SH-SY5Y (cell line): ENCODE results near the gene SUGCT.

Experiments
- GATA2 ChIP-seq: IDR thresholded peaks from 2 replicates; pipeline ENCODE4 v1.6.1; 2011; ENCODE audit warnings: mild to moderate bottlenecking, low read depth, low read length
- GATA3 ChIP-seq: IDR thresholded peaks from 2 replicates; pipeline ENCODE4 v1.6.1; 2011; ENCODE audit warnings: low read depth, mild to moderate bottlenecking, low read length, moderate library complexity

DNA sequence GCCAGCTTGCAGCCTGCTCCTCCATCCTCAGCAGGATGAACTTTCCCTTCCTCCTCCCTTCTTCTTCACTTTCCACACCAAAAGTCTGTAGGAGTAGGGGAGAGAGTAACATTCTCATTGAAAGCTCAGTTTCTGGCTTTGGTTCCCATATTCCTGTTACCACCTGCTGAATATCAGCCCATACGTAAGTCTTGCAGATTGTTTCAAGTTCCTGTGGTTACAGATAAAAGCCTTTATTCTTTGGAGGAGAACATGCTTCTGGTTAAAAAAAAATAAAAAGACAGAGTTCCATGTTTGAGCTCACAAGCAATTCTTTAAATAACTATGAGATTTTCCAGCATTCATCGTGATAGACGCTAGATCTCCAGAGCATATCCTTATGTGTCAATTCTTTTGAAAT, 637.3 kb downstream of the SUGCT start:
- no peak for TF ChIP-seq GATA2
- no peak for TF ChIP-seq GATA3
